Osteoblast (primary cell): ENCODE measurements around the gene RGPD8. TPM values are rescaled to one million over a fixed set of nuclear protein-coding genes. Genes with fewer than 3 reads are reported as not detected.

Experiments
- DNase-seq: peaks from one replicate; pipeline ENCODE4 v3.0.0; 2011; ENCODE audit warnings: low spot score, mixed read lengths; ENCODE audit not compliant: insufficient read length; ENCODE audit errors: missing footprints
- H2AFZ ChIP-seq: 2 replicates; pipeline ENCODE4 v1.6.0; 2011; ENCODE audit warnings: mild to moderate bottlenecking, low read length
- H3K27ac ChIP-seq: 2 replicates; pipeline ENCODE4 v1.5.1; 2011; ENCODE audit warnings: mild to moderate bottlenecking, low read depth, low read length, moderate library complexity
- H3K27me3 ChIP-seq: 2 replicates; pipeline ENCODE4 v1.6.0; 2012; ENCODE audit warnings: mild to moderate bottlenecking, control low read depth, inconsistent platforms, low read length, moderate library complexity; ENCODE audit not compliant: insufficient read depth
- H3K36me3 ChIP-seq: 2 replicates; pipeline ENCODE4 v1.5.1; 2011; ENCODE audit warnings: mild to moderate bottlenecking, low read length, control low read depth, moderate library complexity; ENCODE audit not compliant: insufficient read depth
- H3K4me1 ChIP-seq: 2 replicates; pipeline ENCODE4 v1.5.1; 2011; ENCODE audit warnings: mild to moderate bottlenecking, low read length, control low read depth, moderate library complexity; ENCODE audit not compliant: insufficient read depth
- H3K4me2 ChIP-seq: 2 replicates; pipeline ENCODE4 v1.6.0; 2011; ENCODE audit warnings: mild to moderate bottlenecking, low read length; ENCODE audit not compliant: insufficient read depth
- H3K4me3 ChIP-seq: fragments of 200-600 bp; sonication (generic); 3 replicates; pipeline ENCODE4 v1.5.1; 2012; ENCODE audit warnings: mild to moderate bottlenecking, low read length, inconsistent platforms; ENCODE audit not compliant: insufficient read depth
- H3K79me2 ChIP-seq: 2 replicates; pipeline ENCODE4 v1.6.0; 2012; ENCODE audit warnings: mild to moderate bottlenecking, low read length, control low read depth, inconsistent platforms; ENCODE audit not compliant: insufficient read depth
- H3K9me3 ChIP-seq: 2 replicates; pipeline ENCODE4 v1.5.1; 2011; ENCODE audit warnings: low read depth, low read length, control low read depth
- H4K20me1 ChIP-seq: 2 replicates; pipeline ENCODE4 v1.6.0; 2012; ENCODE audit warnings: mild to moderate bottlenecking, low read length, control low read depth; ENCODE audit not compliant: insufficient read depth
- CTCF ChIP-seq: IDR thresholded peaks from 2 replicates; pipeline ENCODE4 v1.5.1; 2011; ENCODE audit warnings: mild to moderate bottlenecking, low read depth, low read length, moderate library complexity; ENCODE audit errors: extremely low read depth
- total RNA-seq: library from RNA; depleted of rRNA; stranded (reverse); fragments of >200 nt; gene quantifications from 2 replicates; pipeline ENCODE4 v1.2.3, GENCODE V29; 2012

RGPD8 gene
- total RNA-seq, 1 donor = 25.0 TPM

GRCh38 chr2:112345030-112346027, 88.1 kb downstream of the RGPD8 start:
- no peak overlapping the region for H2AFZ ChIP-seq
- H3K4me3 ChIP-seq = no peak overlapping the region

GRCh38 chr2:112343827-112344585, 89.4 kb downstream of the RGPD8 start:
- no peak for TF ChIP-seq CTCF
- no peaks in the 10 kb centered on the region for H3K36me3 ChIP-seq
- no peaks in the 10 kb centered on the region for H3K79me2 ChIP-seq
- H2AFZ ChIP-seq = peak overlapping the region; percentile 49
- no peak overlapping the region for H3K4me2 ChIP-seq
- H3K27ac ChIP-seq = no peak overlapping the region
- no peak overlapping the region for H3K4me3 ChIP-seq
- no peaks in the 10 kb centered on the region for H3K4me1 ChIP-seq
- DNase-seq = peak; percentile 6
- H4K20me1 ChIP-seq = no peaks in the 10 kb centered on the region
- H3K9me3 ChIP-seq = no peaks in the 10 kb centered on the region
- no peaks in the 10 kb centered on the region for H3K27me3 ChIP-seq

More at GRCh38 chr2:112345030-112346027, 88.1 kb downstream of the RGPD8 start:
- no peaks in the 10 kb centered on the region for H3K79me2 ChIP-seq
- no peaks in the 10 kb centered on the region for H3K9me3 ChIP-seq
- H4K20me1 ChIP-seq = no peaks in the 10 kb centered on the region
- peak; percentile 10 for TF ChIP-seq CTCF
- no peaks in the 10 kb centered on the region for H3K36me3 ChIP-seq
- DNase-seq = peak; percentile 15
- H3K27ac ChIP-seq = no peak overlapping the region
- H3K4me2 ChIP-seq = no peak overlapping the region
- no peaks in the 10 kb centered on the region for H3K4me1 ChIP-seq
- no peaks in the 10 kb centered on the region for H3K27me3 ChIP-seq

GRCh38 chr2:112342067-112342550, 91.3 kb downstream of the RGPD8 start:
- Histone ChIP-seq H3K79me2 (no peaks in the 10 kb centered on the region), H4K20me1 (no peaks in the 10 kb centered on the region), H3K27me3 (no peaks in the 10 kb centered on the region), H3K36me3 (no peaks in the 10 kb centered on the region), H3K9me3 (no peaks in the 10 kb centered on the region), H2AFZ (no peak overlapping the region), H3K4me3 (no peak overlapping the region), H3K4me2 (no peak overlapping the region), H3K27ac (no peak overlapping the region), H3K4me1 (no peaks in the 10 kb centered on the region)
- no peak for TF ChIP-seq CTCF
- DNase-seq = no peak
